Skeletal muscle tissue (tissue), 4 donors: ENCODE results near the gene RHOBTB1. TPM values are rescaled to one million over a fixed set of nuclear protein-coding genes. Genes with fewer than 3 reads are reported as not detected.

Experiments used
- H3K27ac ChIP-seq: one replicate; pipeline ENCODE4 v1.7.0; 2013; ENCODE audit warnings: mild to moderate bottlenecking, low read depth, low read length, inconsistent platforms
- H3K27me3 ChIP-seq, 3 donors: one replicate each; pipeline ENCODE4 v1.7.0; 2013; ENCODE audit warnings: low read length in 3 of 3; ENCODE audit not compliant: control insufficient read depth in 3 of 3, insufficient read depth in 3 of 3
- H3K36me3 ChIP-seq, 3 donors: one replicate each; pipeline ENCODE4 v1.7.0; 2013; ENCODE audit warnings: low read length in 3 of 3; ENCODE audit not compliant: control insufficient read depth in 3 of 3, insufficient read depth in 3 of 3
- H3K4me1 ChIP-seq, 3 donors: one replicate each; pipeline ENCODE4 v1.7.0; 2013; ENCODE audit warnings: low read length in 3 of 3, mild to moderate bottlenecking in 3 of 3; ENCODE audit not compliant: control insufficient read depth in 3 of 3, insufficient read depth in 3 of 3
- H3K4me3 ChIP-seq, 3 donors: one replicate each; pipeline ENCODE4 v1.7.0; 2013; ENCODE audit warnings: low read length in 3 of 3
- H3K9ac ChIP-seq, 3 donors: one replicate each; pipeline ENCODE4 v1.7.0; 2013; ENCODE audit warnings: low read length in 3 of 3, mild to moderate bottlenecking in 3 of 3, moderate library complexity in 2 of 3, low read depth in 1 of 3
- H3K9me3 ChIP-seq, 3 donors: one replicate each; pipeline ENCODE4 v1.7.0; 2013; ENCODE audit warnings: low read length in 3 of 3; ENCODE audit not compliant: control insufficient read depth in 3 of 3
- total RNA-seq: library from RNA; depleted of rRNA; stranded (reverse); fragments of >200 nt; gene quantifications from one replicate; pipeline ENCODE4 v1.2.3, GENCODE V29; 2014
- donor health status: Osteomylitis.

The RHOBTB1 gene
- total RNA-seq, 1 donor from 2014 or later: 29.2 TPM

DNA sequence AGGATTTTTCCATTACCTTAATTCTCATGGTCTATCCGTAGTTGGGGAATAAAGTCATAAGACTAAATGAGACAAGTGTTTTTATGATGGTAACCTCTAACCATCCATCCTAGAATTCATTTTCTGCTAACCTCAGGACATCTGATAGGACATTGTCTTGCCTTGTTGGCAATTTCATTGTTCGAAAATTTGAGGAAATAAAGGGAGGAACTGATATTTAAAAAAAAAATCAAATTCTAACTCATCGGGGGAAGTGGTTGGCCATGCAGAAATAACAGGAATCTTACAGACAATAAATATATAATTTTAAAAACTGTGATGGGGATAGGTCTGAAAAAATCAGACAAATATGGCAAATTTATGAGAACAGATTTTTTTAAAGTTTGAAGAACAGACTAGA lies 21.7 kb upstream of the RHOBTB1 start:
- no peaks in the 10 kb centered on the region for H3K27me3 ChIP-seq
- H3K4me3 ChIP-seq: no peak overlapping the region
- peaks cover 3 to 6% (median 4%) of the 10 kb centered on the region in 3 donors for H3K4me1 ChIP-seq
- H3K27ac ChIP-seq: no peak overlapping the region
- H3K36me3 ChIP-seq: no peaks in the 10 kb centered on the region
- H3K9me3 ChIP-seq: no peaks in the 10 kb centered on the region
- no peak overlapping the region for H3K9ac ChIP-seq

DNA sequence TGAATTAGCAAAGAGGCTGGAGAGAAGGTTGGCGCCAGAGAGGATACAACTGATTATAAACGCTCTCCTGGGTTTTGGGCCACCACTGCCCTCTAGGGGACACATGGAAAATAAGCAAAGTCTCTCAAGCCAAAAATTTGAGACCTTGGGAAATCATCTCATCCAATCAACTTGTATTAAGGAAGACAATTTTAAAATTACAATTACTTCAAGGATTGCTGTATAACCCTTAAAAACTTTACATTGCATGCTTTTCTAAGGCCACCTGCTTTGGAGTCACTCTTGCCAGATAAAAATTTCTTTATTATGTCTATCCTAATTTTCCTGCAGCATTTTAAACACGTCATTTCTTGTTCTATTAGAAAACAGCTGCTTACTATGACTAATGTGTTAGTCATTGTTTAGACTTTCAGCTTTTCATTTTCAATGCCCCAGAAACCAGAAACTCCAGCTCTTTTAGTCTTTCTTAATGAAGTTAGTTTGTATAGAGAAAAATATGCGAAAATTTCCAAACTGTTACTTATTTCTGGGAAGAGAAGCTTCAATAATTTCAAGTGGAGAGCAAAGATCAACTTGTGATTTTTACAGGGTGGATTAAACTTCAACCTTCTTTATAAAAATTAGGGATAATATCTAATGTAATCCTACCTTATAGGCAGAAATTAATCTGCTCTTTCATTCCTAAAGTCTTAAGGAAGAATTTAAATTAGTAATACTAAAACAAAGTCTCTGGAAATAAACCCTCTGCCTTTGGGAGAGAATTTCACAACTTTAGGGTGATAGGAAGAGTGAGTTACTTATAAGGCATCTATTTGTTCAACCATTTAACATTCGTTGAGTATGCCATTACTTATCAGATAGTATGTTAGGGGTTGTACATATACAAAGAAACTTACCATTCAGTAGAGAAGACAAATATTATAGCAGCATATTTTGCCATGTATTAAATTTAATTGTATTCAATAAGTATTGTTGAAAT lies 20.6 kb upstream of the RHOBTB1 start:
- Histone ChIP-seq H3K27me3 (no peaks in the 10 kb centered on the region), H3K9me3 (no peaks in the 10 kb centered on the region), H3K36me3 (no peaks in the 10 kb centered on the region), H3K9ac (no peak overlapping the region), H3K4me1 (peaks cover 3 to 6% (median 4%) of the 10 kb centered on the region in 3 donors), H3K4me3 (no peak overlapping the region), H3K27ac (peak overlapping the region; percentile 41)

DNA sequence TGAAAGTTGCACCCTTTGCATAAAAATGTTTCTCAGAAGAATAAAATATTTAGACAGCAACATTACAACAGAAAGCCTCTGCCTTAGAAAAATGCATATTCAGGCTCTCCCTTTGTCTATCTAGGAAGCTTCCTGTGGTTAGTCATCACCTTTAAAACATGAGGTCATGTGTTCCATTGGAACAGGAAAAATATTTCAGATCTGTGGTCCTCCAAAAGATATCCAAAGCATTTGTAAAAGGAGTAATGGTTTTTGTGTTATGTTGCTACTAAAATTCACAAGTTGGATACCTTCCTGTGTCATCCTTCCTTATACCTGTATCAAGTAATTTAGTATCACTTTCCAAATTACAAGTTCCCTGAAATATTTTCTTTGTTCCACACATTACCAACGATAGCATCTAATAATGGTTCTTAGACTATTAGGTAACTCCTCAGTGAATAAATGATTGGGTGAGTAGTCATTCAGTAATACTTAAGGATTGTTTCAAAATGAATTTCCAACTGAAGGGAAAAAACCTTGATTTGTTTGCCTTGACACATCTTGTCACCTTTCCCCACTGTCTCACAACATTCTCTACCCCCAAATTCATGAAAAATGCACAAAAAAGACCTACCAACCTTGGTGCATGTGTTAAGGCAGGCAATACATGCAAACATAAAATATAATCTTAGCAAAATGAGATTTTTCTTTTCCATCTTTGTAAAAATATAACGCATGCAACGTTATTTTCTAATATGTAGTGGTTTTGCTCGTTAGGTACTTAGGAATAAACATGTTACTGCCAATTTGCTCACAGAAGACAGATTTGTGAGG lies 19.7 kb upstream of the RHOBTB1 start:
- Histone ChIP-seq H3K36me3 (no peaks in the 10 kb centered on the region), H3K27ac (no peak overlapping the region), H3K27me3 (no peaks in the 10 kb centered on the region), H3K4me1 (peaks cover 3 to 6% (median 4%) of the 10 kb centered on the region in 3 donors), H3K9me3 (no peaks in the 10 kb centered on the region), H3K9ac (peak overlapping the region in 1 of 3 donors; percentile 37), H3K4me3 (no peak overlapping the region)

DNA sequence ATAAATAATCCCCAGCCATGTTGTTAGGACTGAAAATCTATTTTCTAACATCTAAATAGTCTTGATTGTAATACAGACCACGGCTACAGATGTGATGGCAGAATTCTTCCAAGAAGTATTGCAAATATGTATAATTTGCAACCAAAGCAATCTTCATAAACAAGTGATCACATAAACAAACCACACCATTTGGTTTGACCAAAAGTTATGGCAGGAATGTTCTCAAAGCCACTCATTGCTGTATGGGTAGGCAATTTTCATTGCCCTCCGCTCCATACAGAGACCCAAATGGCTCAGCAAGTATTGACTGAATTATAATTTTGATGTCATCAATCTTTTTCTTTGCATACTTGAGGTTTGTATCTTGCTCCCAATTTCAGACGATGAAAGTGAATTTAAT lies 19.0 kb upstream of the RHOBTB1 start:
- H3K9ac ChIP-seq: no peak overlapping the region
- no peaks in the 10 kb centered on the region for H3K27me3 ChIP-seq
- no peaks in the 10 kb centered on the region for H3K36me3 ChIP-seq
- no peaks in the 10 kb centered on the region for H3K9me3 ChIP-seq
- peaks cover 3 to 6% (median 4%) of the 10 kb centered on the region in 3 donors for H3K4me1 ChIP-seq
- H3K27ac ChIP-seq: no peak overlapping the region
- H3K4me3 ChIP-seq: no peak overlapping the region

DNA sequence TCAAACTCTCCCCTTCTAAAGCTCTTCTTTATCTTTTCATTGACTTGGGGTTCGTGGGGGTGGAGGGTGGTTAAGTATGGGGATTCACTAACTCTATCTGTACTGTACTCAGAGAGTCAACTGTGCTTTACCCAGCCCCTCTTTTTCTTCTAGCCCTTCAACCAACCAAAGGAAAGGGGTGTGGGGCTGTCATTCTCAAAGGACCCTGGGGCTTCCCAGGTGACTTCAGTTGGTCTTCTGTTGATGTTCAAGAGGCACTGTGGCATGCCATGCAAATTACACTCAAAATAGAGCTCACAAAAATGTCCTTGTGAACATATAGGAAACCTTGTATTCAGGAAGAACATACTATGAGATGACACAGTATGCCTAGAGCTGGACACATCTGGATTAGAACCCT lies 16.9 kb upstream of the RHOBTB1 start:
- no peaks in the 10 kb centered on the region for H3K27me3 ChIP-seq
- H3K27ac ChIP-seq: no peak overlapping the region
- no peaks in the 10 kb centered on the region for H3K9me3 ChIP-seq
- no peaks in the 10 kb centered on the region for H3K36me3 ChIP-seq
- no peak overlapping the region for H3K9ac ChIP-seq
- H3K4me3 ChIP-seq: no peak overlapping the region
- H3K4me1 ChIP-seq: peaks cover 3 to 6% (median 4%) of the 10 kb centered on the region in 3 donors

DNA sequence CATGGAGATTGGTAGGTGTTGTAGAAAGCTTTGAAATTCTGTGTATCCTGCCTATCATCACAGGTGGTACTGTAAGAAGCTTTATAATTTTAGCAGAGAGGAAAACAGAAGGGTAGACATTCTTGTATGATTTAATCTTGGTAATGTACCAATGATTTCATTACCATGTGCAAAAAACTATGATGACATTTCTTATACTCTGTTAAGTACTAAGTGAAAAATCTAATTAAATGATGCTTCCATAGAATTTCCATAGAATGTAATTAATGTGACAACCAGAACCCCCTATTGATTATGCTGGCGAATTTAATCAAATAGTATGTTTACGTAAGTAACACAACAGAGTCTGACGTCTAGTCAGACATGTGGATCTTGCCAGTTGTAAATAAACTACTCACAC lies 16.0 kb upstream of the RHOBTB1 start:
- no peaks in the 10 kb centered on the region for H3K27me3 ChIP-seq
- no peak overlapping the region for H3K9ac ChIP-seq
- no peak overlapping the region for H3K27ac ChIP-seq
- no peaks in the 10 kb centered on the region for H3K9me3 ChIP-seq
- no peaks in the 10 kb centered on the region for H3K36me3 ChIP-seq
- H3K4me1 ChIP-seq: peaks cover 3 to 6% (median 4%) of the 10 kb centered on the region in 3 donors
- H3K4me3 ChIP-seq: no peak overlapping the region

DNA sequence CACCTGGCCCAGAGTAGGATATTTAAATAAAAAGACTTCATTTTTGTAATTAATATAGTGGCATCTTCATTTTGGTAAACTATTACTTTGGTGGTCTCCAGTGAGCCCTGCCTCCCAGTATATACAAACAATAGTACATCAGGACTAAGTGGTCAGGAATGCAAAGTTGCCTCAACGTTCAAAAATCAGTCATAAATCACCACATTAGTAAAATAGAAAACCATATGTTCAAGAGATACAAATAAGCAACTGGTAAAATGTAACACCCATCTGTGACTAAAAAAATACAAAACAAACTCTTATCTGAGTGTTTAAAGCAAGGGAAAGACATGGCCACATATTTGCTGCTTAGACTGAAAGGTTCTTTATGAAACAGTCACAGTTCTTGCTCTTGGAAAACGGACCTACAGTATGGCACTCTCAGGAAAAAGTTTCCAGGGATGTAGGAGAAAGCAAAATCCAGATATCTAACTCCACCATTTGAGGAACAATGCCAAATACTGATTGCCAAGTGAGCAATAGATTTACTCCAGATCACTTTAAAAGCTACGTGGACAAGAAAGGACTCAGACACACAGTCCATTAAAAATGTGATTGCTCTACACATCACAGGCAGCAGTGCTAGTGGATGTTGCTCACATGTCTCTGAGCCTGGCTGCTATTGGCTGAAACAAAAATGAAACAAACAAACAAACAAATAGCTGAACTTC lies 15.1 kb upstream of the RHOBTB1 start:
- Histone ChIP-seq H3K9ac (no peak overlapping the region), H3K4me1 (peaks cover 3 to 5% (median 3%) of the 10 kb centered on the region in 3 donors), H3K27ac (no peak overlapping the region), H3K36me3 (no peaks in the 10 kb centered on the region), H3K27me3 (no peaks in the 10 kb centered on the region), H3K4me3 (no peak overlapping the region), H3K9me3 (no peaks in the 10 kb centered on the region)

DNA sequence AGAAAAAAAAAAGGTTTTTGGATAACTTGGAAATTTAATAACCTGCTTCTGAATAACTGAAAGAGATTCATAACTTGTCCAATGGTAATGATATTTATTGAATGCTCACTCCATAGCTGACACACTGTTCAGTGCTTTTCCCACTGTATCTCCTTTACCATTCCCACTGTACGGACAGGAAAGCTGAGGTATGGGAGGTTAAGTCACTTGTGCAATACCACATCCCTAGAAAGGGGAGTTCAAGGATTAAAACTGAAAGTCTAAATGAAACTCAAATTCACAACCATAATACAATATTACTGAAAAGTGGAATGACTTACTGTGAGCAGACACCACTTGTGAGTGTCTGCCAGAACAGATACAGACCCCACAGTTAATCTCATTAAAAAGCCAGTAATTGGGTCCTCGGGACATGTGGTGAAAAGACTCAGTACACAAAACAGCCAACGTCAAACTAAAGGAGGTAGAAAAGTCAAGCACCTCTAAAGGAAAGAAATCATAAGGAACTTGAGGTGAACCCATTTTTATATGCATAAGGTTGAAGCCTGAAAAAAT lies 13.8 kb upstream of the RHOBTB1 start:
- H3K27me3 ChIP-seq: no peaks in the 10 kb centered on the region
- no peak overlapping the region for H3K27ac ChIP-seq
- H3K36me3 ChIP-seq: no peaks in the 10 kb centered on the region
- no peaks in the 10 kb centered on the region for H3K4me1 ChIP-seq
- no peaks in the 10 kb centered on the region for H3K9me3 ChIP-seq
- H3K4me3 ChIP-seq: no peak overlapping the region
- H3K9ac ChIP-seq: no peak overlapping the region

DNA sequence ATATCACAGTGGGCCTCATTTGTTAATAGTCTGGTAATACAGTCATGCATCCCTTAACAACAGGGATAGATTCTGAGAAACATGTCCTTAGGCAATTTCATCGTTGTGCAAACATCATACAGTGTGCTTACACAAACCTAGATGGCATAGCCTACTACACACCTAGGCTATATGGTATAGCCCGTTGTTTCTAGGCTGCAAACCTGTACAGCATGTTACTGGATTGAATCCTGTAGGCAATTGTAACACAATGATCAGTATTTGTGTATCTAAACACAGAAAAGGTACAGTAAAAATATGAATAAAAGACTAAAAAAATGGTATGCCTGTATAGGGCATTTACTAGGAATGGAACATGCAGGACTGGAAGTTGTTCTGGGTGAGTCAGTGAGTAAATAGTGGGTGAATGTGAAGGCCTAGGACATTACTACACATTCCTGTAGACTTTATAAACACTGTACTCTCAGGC lies 12.0 kb upstream of the RHOBTB1 start:
- Histone ChIP-seq H3K36me3 (no peaks in the 10 kb centered on the region), H3K4me1 (no peaks in the 10 kb centered on the region), H3K4me3 (no peak overlapping the region)

More for the DNA sequence above, 12.0 kb upstream of the RHOBTB1 start:
- H3K9ac ChIP-seq: no peak overlapping the region
- H3K9me3 ChIP-seq: no peaks in the 10 kb centered on the region
- no peaks in the 10 kb centered on the region for H3K27me3 ChIP-seq
- H3K27ac ChIP-seq: no peak overlapping the region
